LHCN-M2 (cell line): ENCODE results near the gene HOXD11. TPM values are rescaled to one million over a fixed set of nuclear protein-coding genes. Genes with fewer than 3 reads are reported as not detected.

Experiments
- DNase-seq: peaks from one replicate; pipeline ENCODE4 v3.0.0-alpha.2; 2012; ENCODE audit warnings: low read depth
- polyA plus RNA-seq: library from polyadenylated mRNA; unstranded; fragments of >200 nt; gene quantifications from one replicate; pipeline ENCODE4 v1.2.1, GENCODE V29; 2012; ENCODE audit warnings: missing spikeins
- total RNA-seq: library from RNA; depleted of rRNA; stranded (reverse); fragments of >200 nt; gene quantifications from 2 replicates; pipeline ENCODE4 v1.2.3, GENCODE V29; 2014; rRNA removed

Gene HOXD11
- total RNA-seq: not detected in 2 replicates
- polyA plus RNA-seq: not detected

GRCh38 chr2:176106581-176107539, at the start of gene HOXD11:
Gene HOXD11 (plus strand): TSS chr2:176107280. CDS start chr2:176107356, 76 bp downstream.
- no peak for DNase-seq

GRCh38 chr2:176063958-176064357, 43.1 kb upstream of the HOXD11 start:
- DNase-seq: no peak

GRCh38 chr2:176066645-176067588, 40.2 kb upstream of the HOXD11 start:
- no peak for DNase-seq

- DNase-seq: no peak
Observed at GRCh38 chr2:176067589-176068418, 39.3 kb upstream of the HOXD11 start.

GRCh38 chr2:176068419-176068832, 38.7 kb upstream of the HOXD11 start:
- DNase-seq: no peak

- DNase-seq: no peak
Observed at GRCh38 chr2:176071330-176072291, 35.5 kb upstream of the HOXD11 start.

GRCh38 chr2:176072292-176072669, 34.8 kb upstream of the HOXD11 start:
- no peak for DNase-seq

GRCh38 chr2:176072951-176073904, 33.9 kb upstream of the HOXD11 start:
- no peak for DNase-seq

GRCh38 chr2:176074919-176075425, 32.1 kb upstream of the HOXD11 start:
- DNase-seq: no peak

- DNase-seq: no peak
Observed at GRCh38 chr2:176075481-176075880, 31.6 kb upstream of the HOXD11 start.

GRCh38 chr2:176076063-176076462, 31.0 kb upstream of the HOXD11 start:
- DNase-seq: no peak

- no peak for DNase-seq
Observed at GRCh38 chr2:176076796-176077195, 30.3 kb upstream of the HOXD11 start.

- no peak for DNase-seq
Observed at GRCh38 chr2:176078541-176079284, 28.4 kb upstream of the HOXD11 start.

- DNase-seq: no peak
Observed at GRCh38 chr2:176079285-176079830, 27.7 kb upstream of the HOXD11 start.

- DNase-seq: peak; percentile 45
Observed at GRCh38 chr2:176079831-176080539, 27.1 kb upstream of the HOXD11 start.

- no peak for DNase-seq
Observed at GRCh38 chr2:176080540-176081375, 26.3 kb upstream of the HOXD11 start.
